Vagina (tissue), 2 donors: Measurements from ENCODE around the gene RDH8.

Experiments
- CTCF ChIP-seq, 3 experiments: fragments of 450-650 bp in 2 of 3; fragments of 200-600 bp in 1 of 3; sonication (generic) in 1 of 3; IDR thresholded peaks; one replicate each; pipeline ENCODE4 v1.5.1; 2017 to 2019; ENCODE audit warnings: antibody characterized with exemption in 3 of 3, mild to moderate bottlenecking in 2 of 3, moderate library complexity in 2 of 3
- POLR2A ChIP-seq, 2 donors: fragments of 450-650 bp; IDR thresholded peaks; one replicate each; pipeline ENCODE4 v1.6.1; 2017; ENCODE audit warnings: antibody characterized with exemption in 2 of 2, mild to moderate bottlenecking in 2 of 2, moderate library complexity in 2 of 2
- POLR2AphosphoS5 ChIP-seq, 2 donors: sonication (generic); formaldehyde crosslinking; IDR thresholded peaks; one replicate each; pipeline ENCODE4 v1.9.0; 2017; ENCODE audit warnings: antibody characterized with exemption in 2 of 2, mild to moderate bottlenecking in 2 of 2, low read depth in 1 of 2; ENCODE audit not compliant: insufficient read depth in 1 of 2

DNA sequence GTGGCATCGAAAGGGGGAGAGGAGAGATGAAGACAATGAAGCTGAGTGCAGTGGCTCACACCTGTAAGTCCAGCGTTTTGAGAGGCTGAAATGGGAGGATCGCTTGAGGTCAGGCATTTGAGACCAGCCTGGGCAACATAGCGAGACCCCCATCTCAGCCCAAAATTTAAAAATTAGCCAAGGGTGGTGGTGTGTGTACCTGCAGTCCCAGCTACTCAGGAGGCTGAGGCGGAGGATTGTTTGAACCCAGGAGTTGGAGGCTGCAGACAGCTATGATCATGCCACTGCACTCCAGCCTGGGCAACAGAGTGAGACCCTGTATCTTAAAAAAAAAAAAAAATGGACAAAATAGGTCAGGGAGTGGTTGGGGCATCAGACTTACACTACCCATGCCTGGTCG, 7.6 kb downstream of the RDH8 start:
- no peak for TF ChIP-seq CTCF (IDR thresholded peaks at IDR 0.05)
- TF ChIP-seq POLR2A (IDR thresholded peaks at IDR 0.05), result no peak
- TF ChIP-seq POLR2AphosphoS5 (IDR thresholded peaks at IDR 0.05; ENCODE audit: insufficient read depth in 1 of 2, low read depth in 1 of 2), result no peak
